HG03159 (cell line): ENCODE data around the gene C22orf39.

Experiments used
- ATAC-seq: cut with Tn5 transposase; IDR thresholded peaks from one replicate; pipeline ENCODE4 v1.9.1; 2021; ENCODE audit warnings: mild to moderate bottlenecking, moderate library complexity; ENCODE audit not compliant: unreplicated experiment

C22orf39 gene

GRCh38 chr22:19431649-19432132 lies 15.8 kb downstream of the C22orf39 start, which contains the start of gene HIRA:
TSS of gene HIRA (minus strand) at chr22:19431733. CDS start at chr22:19431476, 257 bp downstream.
- peak; percentile 49 for ATAC-seq

GRCh38 chr22:19430890-19431541 lies 16.5 kb downstream of the C22orf39 start:
- no peak for ATAC-seq

- no peak for ATAC-seq
These were observed 17.3 kb downstream of the C22orf39 start for GRCh38 chr22:19429950-19430889.

GRCh38 chr22:19424186-19424500 lies 23.4 kb downstream of the C22orf39 start:
- ATAC-seq: no peak

GRCh38 chr22:19422440-19423301 lies 24.8 kb downstream of the C22orf39 start:
- no peak for ATAC-seq

- ATAC-seq: no peak
These were observed 27.2 kb downstream of the C22orf39 start for GRCh38 chr22:19420321-19420720.

GRCh38 chr22:19419464-19420178 lies 27.9 kb downstream of the C22orf39 start:
- peak; percentile 61 for ATAC-seq

GRCh38 chr22:19419086-19419463 lies 28.4 kb downstream of the C22orf39 start:
- no peak for ATAC-seq

- ATAC-seq: no peak
These were observed 34.6 kb downstream of the C22orf39 start for GRCh38 chr22:19412923-19413322.

- no peak for ATAC-seq
These were observed 35.0 kb downstream of the C22orf39 start for GRCh38 chr22:19412478-19412877.

GRCh38 chr22:19411690-19412045 lies 35.8 kb downstream of the C22orf39 start:
- ATAC-seq: no peak

GRCh38 chr22:19410941-19411689 lies 36.4 kb downstream of the C22orf39 start:
- ATAC-seq: no peak

- no peak for ATAC-seq
These were observed 39.6 kb downstream of the C22orf39 start for GRCh38 chr22:19407649-19408606.

GRCh38 chr22:19406846-19407245 lies 40.7 kb downstream of the C22orf39 start:
- ATAC-seq: no peak

- no peak for ATAC-seq
These were observed 41.2 kb downstream of the C22orf39 start for GRCh38 chr22:19406281-19406811.

- ATAC-seq: no peak
These were observed 41.9 kb downstream of the C22orf39 start for GRCh38 chr22:19405652-19406051.

GRCh38 chr22:19405133-19405532 lies 42.4 kb downstream of the C22orf39 start:
- ATAC-seq: no peak

GRCh38 chr22:19404676-19405075 lies 42.8 kb downstream of the C22orf39 start:
- ATAC-seq: no peak
